KMS-11 (cell line): ENCODE results near the gene UGT1A8.

Experiments used
- H2AFZ ChIP-seq: fragments of 200-600 bp; sonication (generic); 2 replicates; pipeline ENCODE4 v1.6.1; 2016; ENCODE audit warnings: antibody characterized with exemption, mixed run types, low read depth
- H3K27ac ChIP-seq: fragments of 200-600 bp; sonication (generic); 2 replicates; pipeline ENCODE4 v1.6.1; 2016; ENCODE audit warnings: mild to moderate bottlenecking, mixed run types
- H3K27me3 ChIP-seq: fragments of 200-600 bp; sonication (generic); 2 replicates; pipeline ENCODE4 v1.6.1; 2017; ENCODE audit warnings: mild to moderate bottlenecking, low read depth, mixed run types, moderate library complexity; ENCODE audit not compliant: insufficient read depth
- H3K36me3 ChIP-seq: fragments of 200-600 bp; sonication (generic); 2 replicates; pipeline ENCODE4 v1.6.1; 2017; ENCODE audit warnings: mild to moderate bottlenecking, mixed run types; ENCODE audit not compliant: insufficient read depth
- H3K4me1 ChIP-seq: fragments of 200-600 bp; sonication (generic); 2 replicates; pipeline ENCODE4 v1.6.1; 2016; ENCODE audit warnings: mild to moderate bottlenecking, low read depth, mixed run types; ENCODE audit not compliant: poor library complexity, severe bottlenecking
- H3K4me2 ChIP-seq: fragments of 200-600 bp; sonication (generic); 2 replicates; pipeline ENCODE4 v1.7.0; 2016; ENCODE audit warnings: mild to moderate bottlenecking, mixed run types
- H3K4me3 ChIP-seq: fragments of 200-600 bp; sonication (generic); IDR thresholded peaks from 2 replicates; pipeline ENCODE4 v1.6.1; 2017; ENCODE audit warnings: low read depth, low read length, mixed read lengths; ENCODE audit not compliant: insufficient read depth
- H3K79me2 ChIP-seq: fragments of 200-600 bp; sonication (generic); 2 replicates; pipeline ENCODE4 v1.6.1; 2016; ENCODE audit warnings: low read depth, mixed run types; ENCODE audit not compliant: insufficient read depth
- H3K9ac ChIP-seq: fragments of 200-600 bp; sonication (generic); 2 replicates; pipeline ENCODE4 v1.6.1; 2016; ENCODE audit warnings: mild to moderate bottlenecking, mixed run types
- H4K20me1 ChIP-seq: fragments of 200-600 bp; sonication (generic); 2 replicates; pipeline ENCODE4 v1.6.1; 2016; ENCODE audit warnings: mild to moderate bottlenecking, mixed run types; ENCODE audit not compliant: insufficient read depth
- TF ChIP-seq, protein P1 (sequence below): fragments of 200-600 bp; sonication (generic); conservative IDR thresholded peaks from 2 replicates; pipeline ENCODE4 v1.6.1; 2017; ENCODE audit warnings: low read depth, mild to moderate bottlenecking, antibody characterized with exemption, low read length, moderate library complexity, mixed read lengths

Gene UGT1A8

GRCh38 chr2:233780771-233781170, 163.3 kb downstream of the UGT1A8 start:
- Histone ChIP-seq H3K4me2 (no peak overlapping the region), H4K20me1 (no peaks in the 10 kb centered on the region), H3K27ac (no peak overlapping the region), H3K9ac (no peak overlapping the region), H3K79me2 (no peaks in the 10 kb centered on the region), H3K4me3 (no peak overlapping the region), H3K36me3 (no peaks in the 10 kb centered on the region), H3K4me1 (no peaks in the 10 kb centered on the region), H3K27me3 (no peaks in the 10 kb centered on the region), H2AFZ (no peak overlapping the region)
- TF ChIP-seq, protein P1, sequence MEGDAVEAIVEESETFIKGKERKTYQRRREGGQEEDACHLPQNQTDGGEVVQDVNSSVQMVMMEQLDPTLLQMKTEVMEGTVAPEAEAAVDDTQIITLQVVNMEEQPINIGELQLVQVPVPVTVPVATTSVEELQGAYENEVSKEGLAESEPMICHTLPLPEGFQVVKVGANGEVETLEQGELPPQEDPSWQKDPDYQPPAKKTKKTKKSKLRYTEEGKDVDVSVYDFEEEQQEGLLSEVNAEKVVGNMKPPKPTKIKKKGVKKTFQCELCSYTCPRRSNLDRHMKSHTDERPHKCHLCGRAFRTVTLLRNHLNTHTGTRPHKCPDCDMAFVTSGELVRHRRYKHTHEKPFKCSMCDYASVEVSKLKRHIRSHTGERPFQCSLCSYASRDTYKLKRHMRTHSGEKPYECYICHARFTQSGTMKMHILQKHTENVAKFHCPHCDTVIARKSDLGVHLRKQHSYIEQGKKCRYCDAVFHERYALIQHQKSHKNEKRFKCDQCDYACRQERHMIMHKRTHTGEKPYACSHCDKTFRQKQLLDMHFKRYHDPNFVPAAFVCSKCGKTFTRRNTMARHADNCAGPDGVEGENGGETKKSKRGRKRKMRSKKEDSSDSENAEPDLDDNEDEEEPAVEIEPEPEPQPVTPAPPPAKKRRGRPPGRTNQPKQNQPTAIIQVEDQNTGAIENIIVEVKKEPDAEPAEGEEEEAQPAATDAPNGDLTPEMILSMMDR = no peak

DNA sequence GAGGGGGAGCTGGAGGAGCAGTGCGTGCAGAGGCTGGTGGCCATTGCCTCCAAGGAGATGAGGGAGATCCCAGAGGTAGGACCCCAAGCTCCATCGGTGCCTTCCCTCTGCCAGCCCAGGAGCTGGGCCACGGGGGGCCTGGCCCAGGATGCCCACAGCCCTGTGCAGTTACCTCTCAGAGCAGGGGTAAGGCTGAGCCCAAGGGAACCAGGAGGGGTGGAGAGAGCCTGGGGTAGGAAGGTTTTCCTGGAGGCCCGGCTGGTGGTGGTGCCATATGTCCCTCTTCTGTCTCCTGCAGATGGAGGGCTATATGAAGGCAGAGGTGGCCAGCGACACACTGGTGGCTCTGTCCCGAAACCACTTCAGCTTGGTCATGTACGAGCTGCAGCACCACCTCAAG, 172.1 kb downstream of the UGT1A8 start:
- Histone ChIP-seq H3K4me3 (no peak overlapping the region), H3K9ac (no peak overlapping the region), H3K4me2 (no peak overlapping the region), H3K79me2 (no peaks in the 10 kb centered on the region), H4K20me1 (no peaks in the 10 kb centered on the region), H2AFZ (no peak overlapping the region), H3K27me3 (no peaks in the 10 kb centered on the region), H3K36me3 (no peaks in the 10 kb centered on the region), H3K27ac (no peak overlapping the region), H3K4me1 (no peaks in the 10 kb centered on the region)
- TF ChIP-seq, protein P1 = no peak

- TF ChIP-seq, protein P1 = no peak
- no peaks in the 10 kb centered on the region for H3K36me3 ChIP-seq
- no peaks in the 10 kb centered on the region for H4K20me1 ChIP-seq
- no peaks in the 10 kb centered on the region for H3K27me3 ChIP-seq
- no peak overlapping the region for H3K9ac ChIP-seq
- no peak overlapping the region for H2AFZ ChIP-seq
- H3K4me1 ChIP-seq = no peaks in the 10 kb centered on the region
- no peak overlapping the region for H3K4me2 ChIP-seq
- H3K4me3 ChIP-seq = no peak overlapping the region
- H3K27ac ChIP-seq = no peak overlapping the region
- no peaks in the 10 kb centered on the region for H3K79me2 ChIP-seq
Measured at GRCh38 chr2:233791151-233791882, 173.9 kb downstream of the UGT1A8 start.

- Histone ChIP-seq H3K4me3 (no peak overlapping the region), H3K9ac (no peak overlapping the region), H3K27me3 (no peaks in the 10 kb centered on the region), H3K27ac (no peak overlapping the region), H3K4me2 (no peak overlapping the region), H3K4me1 (no peaks in the 10 kb centered on the region), H2AFZ (no peak overlapping the region), H3K79me2 (no peaks in the 10 kb centered on the region), H4K20me1 (no peaks in the 10 kb centered on the region), H3K36me3 (no peaks in the 10 kb centered on the region)
- TF ChIP-seq, protein P1 = no peak
Measured at GRCh38 chr2:233791883-233792329, 174.5 kb downstream of the UGT1A8 start.
